BJ (cell line): ENCODE results near the gene CCDC3. TPM values are rescaled to one million over a fixed set of nuclear protein-coding genes. Genes with fewer than 3 reads are reported as not detected.

Experiments
- CTCF ChIA-PET: fragments of 350-600 bp; formaldehyde crosslinking; extraction: SDS; loops from one replicate; lab custom pipeline; 2021; ENCODE audit warnings: antibody characterized with exemption, inconsistent platforms; lab: Yijun Ruan, JAX
- POLR2A ChIA-PET: fragments of 300-600 bp; sonication (Branson Sonifier 250); formaldehyde crosslinking; extraction: SDS; loops from one replicate; lab custom pipeline; 2021; ENCODE audit warnings: antibody characterized with exemption; lab: Charles Lee
- DNase-seq: peaks from one replicate; pipeline ENCODE4 v3.0.0-alpha.2; 2011; ENCODE audit warnings: low read depth
- H3K27me3 ChIP-seq: 2 replicates; pipeline ENCODE4 v1.6.0; 2011; ENCODE audit warnings: low read length; ENCODE audit not compliant: control insufficient read depth, insufficient read depth
- H3K36me3 ChIP-seq: 2 replicates; pipeline ENCODE4 v1.5.1; 2011; ENCODE audit warnings: low read length; ENCODE audit not compliant: control insufficient read depth, insufficient read depth
- H3K4me3 ChIP-seq: 2 replicates; pipeline ENCODE4 v1.5.1; 2011; ENCODE audit warnings: low read depth, mild to moderate bottlenecking, control low read depth, low read length
- polyA plus RNA-seq: library from polyadenylated mRNA; depleted of rRNA; stranded (reverse); fragments of >200 nt; gene quantifications from 2 replicates; pipeline ENCODE4 v1.2.3, GENCODE V29; 2011
- TF ChIP-seq, protein P1 (sequence below): IDR thresholded peaks from 2 replicates; pipeline ENCODE4 v1.5.1; 2011; ENCODE audit warnings: low read depth, mild to moderate bottlenecking, control low read depth, inconsistent platforms, low read length, moderate library complexity; ENCODE audit not compliant: insufficient read depth

Gene CCDC3
- polyA plus RNA-seq, 1 experiment = 0.02 TPM

DNA sequence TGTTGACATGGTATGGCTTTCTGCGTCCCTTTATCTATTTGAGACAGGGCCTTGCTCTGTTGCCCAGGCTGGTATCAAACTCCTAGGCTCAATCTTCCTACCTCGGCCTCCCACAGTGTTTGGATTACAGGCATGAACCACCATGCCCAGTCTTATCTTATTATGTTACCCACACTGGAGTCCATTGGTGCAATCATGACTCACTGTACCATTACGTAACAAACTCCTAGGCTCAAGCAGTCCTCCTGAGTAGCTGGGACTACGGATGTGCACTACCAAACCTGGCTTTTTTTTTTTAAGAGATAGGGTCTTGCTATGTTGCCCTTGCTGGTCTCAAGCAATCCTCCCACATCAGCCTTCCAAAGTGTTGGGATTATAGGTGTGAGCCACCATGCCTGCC, 66.7 kb downstream of the CCDC3 start:
- CTCF ChIA-PET = no interaction called here
- no peak overlapping the region for H3K4me3 ChIP-seq
- H3K27me3 ChIP-seq = no peaks in the 10 kb centered on the region
- H3K36me3 ChIP-seq = no peaks in the 10 kb centered on the region
- DNase-seq = no peak
- TF ChIP-seq, protein P1, sequence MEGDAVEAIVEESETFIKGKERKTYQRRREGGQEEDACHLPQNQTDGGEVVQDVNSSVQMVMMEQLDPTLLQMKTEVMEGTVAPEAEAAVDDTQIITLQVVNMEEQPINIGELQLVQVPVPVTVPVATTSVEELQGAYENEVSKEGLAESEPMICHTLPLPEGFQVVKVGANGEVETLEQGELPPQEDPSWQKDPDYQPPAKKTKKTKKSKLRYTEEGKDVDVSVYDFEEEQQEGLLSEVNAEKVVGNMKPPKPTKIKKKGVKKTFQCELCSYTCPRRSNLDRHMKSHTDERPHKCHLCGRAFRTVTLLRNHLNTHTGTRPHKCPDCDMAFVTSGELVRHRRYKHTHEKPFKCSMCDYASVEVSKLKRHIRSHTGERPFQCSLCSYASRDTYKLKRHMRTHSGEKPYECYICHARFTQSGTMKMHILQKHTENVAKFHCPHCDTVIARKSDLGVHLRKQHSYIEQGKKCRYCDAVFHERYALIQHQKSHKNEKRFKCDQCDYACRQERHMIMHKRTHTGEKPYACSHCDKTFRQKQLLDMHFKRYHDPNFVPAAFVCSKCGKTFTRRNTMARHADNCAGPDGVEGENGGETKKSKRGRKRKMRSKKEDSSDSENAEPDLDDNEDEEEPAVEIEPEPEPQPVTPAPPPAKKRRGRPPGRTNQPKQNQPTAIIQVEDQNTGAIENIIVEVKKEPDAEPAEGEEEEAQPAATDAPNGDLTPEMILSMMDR = no peak
- POLR2A ChIA-PET = no interaction called here

DNA sequence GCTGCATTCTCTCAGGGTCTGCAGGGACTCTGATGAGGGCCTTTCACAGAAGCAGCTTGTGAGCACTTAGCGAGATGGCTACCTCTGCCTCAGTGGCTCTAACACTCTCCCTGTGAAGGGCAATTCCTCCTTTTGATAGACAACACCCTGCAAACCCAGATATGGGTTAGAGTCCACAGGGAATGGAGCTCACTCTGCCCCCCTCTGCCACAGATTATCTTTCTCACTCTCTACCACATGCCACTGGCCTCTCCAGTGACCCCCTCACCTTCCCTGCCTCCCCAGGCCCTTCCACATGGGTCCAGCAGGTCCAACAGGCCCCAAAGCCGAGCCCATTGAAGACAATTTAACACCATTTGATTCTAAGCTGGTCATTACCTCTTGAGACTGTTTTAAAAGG, 72.1 kb downstream of the CCDC3 start:
- CTCF ChIA-PET = interaction anchor here (1.5 kb wide), 1 partner anchor 12 kb away, joined by 4 read pairs; no protein-coding TSS in a partner anchor
- Histone ChIP-seq H3K36me3 (no peaks in the 10 kb centered on the region), H3K4me3 (no peak overlapping the region), H3K27me3 (no peaks in the 10 kb centered on the region)
- POLR2A ChIA-PET = no interaction called here
- TF ChIP-seq, protein P1 = no peak
- DNase-seq = no peak

DNA sequence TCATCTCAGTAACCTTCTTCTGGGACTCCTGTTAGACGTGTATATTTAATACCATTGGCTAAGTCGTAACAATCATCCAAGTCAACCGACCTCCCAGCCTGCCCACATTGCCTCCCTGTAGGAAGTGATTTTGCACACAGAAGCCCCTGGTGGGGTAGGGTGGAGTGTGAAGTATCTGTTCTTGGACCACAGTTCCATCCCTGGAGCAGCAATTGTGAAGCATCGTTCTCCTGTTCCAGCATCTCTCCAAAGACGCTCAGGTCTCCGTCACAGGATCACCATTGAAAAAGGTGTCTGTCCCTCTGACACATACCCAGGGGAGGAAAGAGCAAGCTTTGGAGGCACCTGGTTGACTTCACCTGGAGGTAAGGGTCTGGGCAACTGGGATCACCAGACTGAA, 72.9 kb downstream of the CCDC3 start:
- TF ChIP-seq, protein P1 = no peak
- Histone ChIP-seq H3K27me3 (no peaks in the 10 kb centered on the region), H3K4me3 (no peak overlapping the region), H3K36me3 (no peaks in the 10 kb centered on the region)
- POLR2A ChIA-PET = no interaction called here
- CTCF ChIA-PET = interaction anchor here (1.5 kb wide), 1 partner anchor 13 kb away, joined by 4 read pairs; no protein-coding TSS in a partner anchor
- DNase-seq = no peak

DNA sequence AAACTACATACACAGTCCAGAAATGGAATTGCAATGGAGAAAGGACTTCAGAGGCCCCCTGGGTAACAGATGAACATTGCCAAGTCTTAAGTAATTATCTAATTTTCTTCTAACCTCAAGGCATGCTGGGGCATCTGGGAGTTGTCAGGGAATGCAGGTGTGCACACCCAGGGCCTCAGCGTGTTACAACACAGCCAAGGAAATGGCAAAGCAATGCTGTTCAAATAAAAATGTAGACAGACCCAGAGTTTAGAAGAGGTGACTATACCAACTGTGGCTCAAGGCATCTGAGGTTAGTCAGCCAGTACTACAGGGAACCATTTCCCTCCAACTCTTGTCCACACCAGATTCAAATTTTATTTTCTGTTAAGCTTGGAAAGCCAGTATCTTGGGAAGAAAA, 73.6 kb downstream of the CCDC3 start:
- H3K27me3 ChIP-seq = no peaks in the 10 kb centered on the region
- H3K36me3 ChIP-seq = no peaks in the 10 kb centered on the region
- CTCF ChIA-PET = no interaction called here
- DNase-seq = no peak
- TF ChIP-seq, protein P1 = no peak
- POLR2A ChIA-PET = no interaction called here
- no peak overlapping the region for H3K4me3 ChIP-seq

DNA sequence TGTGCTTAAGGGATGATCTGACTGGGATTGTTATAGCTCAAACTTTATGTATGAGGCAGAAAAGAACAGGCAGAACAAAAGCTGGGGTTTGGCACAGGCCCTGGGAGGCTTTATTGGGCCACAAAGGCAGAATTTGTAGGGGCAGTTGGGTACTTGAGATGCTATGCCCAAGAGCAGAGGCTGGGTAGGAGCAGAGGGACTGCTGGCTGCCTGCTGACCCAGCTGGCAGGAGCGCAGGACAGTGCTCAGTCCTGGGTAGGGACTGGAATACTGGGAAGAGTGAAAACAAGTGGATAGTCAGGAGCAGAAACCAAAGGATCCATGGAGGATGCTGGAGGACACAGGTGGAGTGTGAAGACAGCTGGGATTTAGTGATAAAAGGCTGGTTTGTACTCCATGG, 75.7 kb downstream of the CCDC3 start:
- CTCF ChIA-PET = no interaction called here
- TF ChIP-seq, protein P1 = no peak
- DNase-seq = no peak
- Histone ChIP-seq H3K27me3 (no peaks in the 10 kb centered on the region), H3K36me3 (no peaks in the 10 kb centered on the region), H3K4me3 (no peak overlapping the region)
- POLR2A ChIA-PET = no interaction called here
